ENCODE results near the gene ASCC1. TPM values are rescaled to one million over a fixed set of nuclear protein-coding genes. Genes with fewer than 3 reads are reported as not detected.

ASCC1 gene
- total and polyA plus RNA-seq, 2 of the 13 experiments (the other 11 are each of a cell fraction or from before 2014, with no cell fraction given) = 21.6 to 30.1 TPM

GRCh38 chr10:72086466-72087391, 129.3 kb downstream of the ASCC1 start (continued):
- TF ChIP-seq FOXA3 (CRISPR knock-in tag; IDR thresholded peaks at IDR 0.05) (0 out of 2 replicates have a peak, but pooled peaks have one; percentile 35), ZGPAT (CRISPR knock-in tag; IDR thresholded peaks at IDR 0.05) (peak; percentile 21; the same call in 1 of the 2 replicates), ZBTB38 (CRISPR knock-in tag; IDR thresholded peaks at IDR 0.05) (peak; percentile 45), ELF4 (CRISPR knock-in tag; IDR thresholded peaks at IDR 0.05; ENCODE audit: borderline replicate concordance) (no peak), KLF11 (CRISPR knock-in tag; IDR thresholded peaks at IDR 0.05) (no peak), GABPB1 (CRISPR knock-in tag; IDR thresholded peaks at IDR 0.05) (peak; percentile 58; the same call in 1 of the 2 replicates), PATZ1 (CRISPR knock-in tag; IDR thresholded peaks at IDR 0.05) (peak; percentile 55), KLF16 (CRISPR knock-in tag; IDR thresholded peaks at IDR 0.05) (no peak), MXD3 (CRISPR knock-in tag; IDR thresholded peaks at IDR 0.05) (peak; percentile 75), EZH2 (conservative IDR thresholded peaks at IDR 0.05; ENCODE audit: low read depth, low read length) (0 out of 2 replicates have a peak, but pooled peaks have one; percentile 44), KMT2A (CRISPR knock-in tag; IDR thresholded peaks at IDR 0.05) (0 out of 2 replicates have a peak, but pooled peaks have one; percentile 26), AKNA (CRISPR knock-in tag; IDR thresholded peaks at IDR 0.05; ENCODE audit: borderline replicate concordance) (no peak), ZEB1 (IDR thresholded peaks at IDR 0.05; ENCODE audit: insufficient replicate concordance, low read depth) (peak; percentile 7), NR2F6 (IDR thresholded peaks at IDR 0.05) (no peak), NR2F6 (CRISPR knock-in tag; IDR thresholded peaks at IDR 0.05) (0 out of 2 replicates have a peak, but pooled peaks have one; percentile 4), HIC2 (CRISPR knock-in tag; IDR thresholded peaks at IDR 0.05; ENCODE audit: low read depth) (0 out of 2 replicates have a peak, but pooled peaks have one; percentile 21), ZNF569 (CRISPR knock-in tag; IDR thresholded peaks at IDR 0.05; ENCODE audit: borderline replicate concordance) (no peak), ZNF124 (CRISPR knock-in tag; IDR thresholded peaks at IDR 0.05) (0 out of 2 replicates have a peak, but pooled peaks have one; percentile 35)

Measured in HepG2 (cell line).